Measurements from ENCODE around the gene BHMT.

Gene BHMT

DNA sequence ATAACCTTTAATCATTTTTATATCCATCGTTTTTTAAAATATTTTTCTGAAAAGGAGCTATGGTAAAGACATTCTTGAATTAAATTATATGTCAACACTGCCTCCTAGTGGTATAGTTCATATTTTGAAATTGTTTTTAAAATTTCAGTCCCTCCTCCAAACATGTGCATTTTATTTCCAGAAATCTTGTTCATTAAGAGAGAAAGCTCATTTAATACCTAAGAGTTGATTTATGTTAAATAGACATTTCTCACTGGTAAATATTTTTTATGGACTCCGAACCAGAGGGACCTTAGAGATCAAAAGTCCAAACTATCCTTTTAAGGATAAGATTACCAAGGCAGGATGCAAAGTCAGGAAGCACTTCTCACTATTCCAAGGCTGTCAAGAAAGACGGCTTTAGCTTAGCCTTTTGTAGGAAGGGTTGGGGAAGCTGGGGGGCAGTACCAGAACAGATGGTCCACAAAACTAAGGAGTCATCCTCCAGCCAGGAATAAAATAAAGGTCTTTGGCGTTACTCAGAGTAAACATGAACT lies 21.6 kb downstream of the BHMT start:
- Mint-ChIP-seq H3K4me3 (peak overlapping the region; percentile 77 to 83 (median 80)), H3K9me3 (no peaks in the 10 kb centered on the region), H3K27ac (peak overlapping the region; percentile 73 to 92 (median 90)), H3K27me3 (ENCODE audit: low read depth) (no peaks in the 10 kb centered on the region), H3K4me1 (peaks cover 13% of the 10 kb centered on the region), H3K36me3 (ENCODE audit: low read depth) (no peaks in the 10 kb centered on the region)
- TF ChIP-seq, protein P1, sequence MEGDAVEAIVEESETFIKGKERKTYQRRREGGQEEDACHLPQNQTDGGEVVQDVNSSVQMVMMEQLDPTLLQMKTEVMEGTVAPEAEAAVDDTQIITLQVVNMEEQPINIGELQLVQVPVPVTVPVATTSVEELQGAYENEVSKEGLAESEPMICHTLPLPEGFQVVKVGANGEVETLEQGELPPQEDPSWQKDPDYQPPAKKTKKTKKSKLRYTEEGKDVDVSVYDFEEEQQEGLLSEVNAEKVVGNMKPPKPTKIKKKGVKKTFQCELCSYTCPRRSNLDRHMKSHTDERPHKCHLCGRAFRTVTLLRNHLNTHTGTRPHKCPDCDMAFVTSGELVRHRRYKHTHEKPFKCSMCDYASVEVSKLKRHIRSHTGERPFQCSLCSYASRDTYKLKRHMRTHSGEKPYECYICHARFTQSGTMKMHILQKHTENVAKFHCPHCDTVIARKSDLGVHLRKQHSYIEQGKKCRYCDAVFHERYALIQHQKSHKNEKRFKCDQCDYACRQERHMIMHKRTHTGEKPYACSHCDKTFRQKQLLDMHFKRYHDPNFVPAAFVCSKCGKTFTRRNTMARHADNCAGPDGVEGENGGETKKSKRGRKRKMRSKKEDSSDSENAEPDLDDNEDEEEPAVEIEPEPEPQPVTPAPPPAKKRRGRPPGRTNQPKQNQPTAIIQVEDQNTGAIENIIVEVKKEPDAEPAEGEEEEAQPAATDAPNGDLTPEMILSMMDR (IDR thresholded peaks at IDR 0.05; ENCODE audit: unreplicated experiment in 3 of 3), result peak in 2 of 3 experiments; percentile 15 to 59

DNA sequence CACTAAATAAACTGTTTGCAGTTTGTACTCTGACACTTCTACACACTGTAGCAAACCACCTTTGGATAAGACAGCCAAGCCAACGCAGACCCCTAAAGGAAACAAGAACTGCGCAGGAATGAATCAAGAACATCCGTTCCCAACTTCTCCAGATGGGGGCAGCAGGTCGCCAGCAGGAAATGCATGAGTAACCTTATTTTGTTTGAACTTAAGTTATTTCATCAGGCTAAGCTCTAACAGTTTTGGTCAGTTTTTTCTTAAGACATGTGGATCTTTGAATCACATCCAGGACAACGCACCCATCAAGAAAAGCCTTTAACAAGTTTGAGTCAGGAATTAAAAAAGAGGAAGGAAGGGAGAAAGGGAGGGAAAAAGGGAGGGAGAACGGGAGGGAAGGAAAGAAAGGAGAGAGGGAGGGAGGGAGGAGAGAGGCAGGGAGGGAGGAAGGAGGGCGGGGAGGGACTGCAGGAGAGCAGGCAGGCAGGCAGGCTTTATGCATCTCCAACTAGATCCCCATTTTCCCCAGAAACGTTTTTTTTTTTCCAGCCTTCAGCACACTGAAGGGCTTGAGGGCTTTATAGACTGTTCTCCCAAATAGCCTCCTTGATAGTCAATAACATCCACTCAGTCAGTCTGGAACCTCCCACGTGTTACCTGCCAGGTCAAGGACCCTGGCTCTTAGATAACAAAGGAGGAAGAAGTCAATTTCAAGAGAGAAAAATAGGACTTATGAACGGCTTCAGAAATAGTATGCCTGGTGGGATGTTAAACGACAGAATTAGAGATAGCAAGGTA lies 22.2 kb downstream of the BHMT start:
- TF ChIP-seq, protein P1 (IDR thresholded peaks at IDR 0.05; ENCODE audit: unreplicated experiment in 3 of 3), result peak; percentile 54 to 64 (median 61)
- Mint-ChIP-seq H3K4me1 (peaks cover 13% of the 10 kb centered on the region), H3K36me3 (ENCODE audit: low read depth) (no peaks in the 10 kb centered on the region), H3K9me3 (no peaks in the 10 kb centered on the region), H3K27ac (peak overlapping the region; percentile 73 to 92 (median 90)), H3K4me3 (peak overlapping the region; percentile 77 to 83 (median 80)), H3K27me3 (ENCODE audit: low read depth) (no peaks in the 10 kb centered on the region)

DNA sequence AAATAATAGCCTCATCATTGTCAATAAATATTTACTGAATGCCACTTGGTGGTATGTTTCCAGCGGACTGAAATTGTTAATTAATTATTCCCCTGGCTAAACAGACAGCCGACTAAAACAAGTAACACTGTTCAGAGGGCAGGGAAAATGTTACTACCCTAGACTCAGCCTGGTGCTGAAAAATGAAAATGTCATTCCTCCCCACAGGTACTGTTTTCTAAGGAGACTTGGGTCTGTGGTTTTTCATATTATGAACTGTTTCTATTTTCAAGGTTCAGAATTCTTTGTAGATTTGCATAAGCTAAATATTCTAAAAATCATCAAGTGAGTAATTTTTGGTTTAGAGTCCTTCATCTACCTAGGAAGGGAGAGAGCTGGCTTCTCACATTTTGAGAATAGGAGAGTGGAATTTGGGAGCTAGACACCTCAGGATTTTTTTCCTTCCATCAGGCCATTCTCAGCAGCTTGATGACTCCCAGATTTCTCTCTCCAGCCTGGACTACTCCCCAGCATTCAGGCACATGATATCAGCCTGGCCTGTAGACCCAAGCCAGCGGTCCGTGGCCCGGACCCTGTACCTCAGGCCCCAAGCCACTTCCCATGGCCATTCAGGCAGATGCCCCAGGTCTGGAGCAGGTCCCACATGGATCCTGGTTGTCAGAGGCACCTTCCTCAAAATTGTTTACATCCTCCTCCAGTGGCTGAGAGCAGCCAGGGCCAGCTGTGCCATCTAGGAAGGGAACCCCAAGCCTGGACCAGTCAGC lies 24.4 kb downstream of the BHMT start:
- H3K4me3 Mint-ChIP-seq, result no peak overlapping the region
- H3K27ac Mint-ChIP-seq, result no peak overlapping the region
- no peaks in the 10 kb centered on the region for H3K36me3 Mint-ChIP-seq (ENCODE audit: low read depth)
- TF ChIP-seq, protein P1 (IDR thresholded peaks at IDR 0.05; ENCODE audit: unreplicated experiment in 3 of 3), result no peak
- H3K4me1 Mint-ChIP-seq, result peaks cover 13% of the 10 kb centered on the region
- H3K9me3 Mint-ChIP-seq, result peaks cover 2% of the 10 kb centered on the region
- H3K27me3 Mint-ChIP-seq (ENCODE audit: low read depth), result no peaks in the 10 kb centered on the region

DNA sequence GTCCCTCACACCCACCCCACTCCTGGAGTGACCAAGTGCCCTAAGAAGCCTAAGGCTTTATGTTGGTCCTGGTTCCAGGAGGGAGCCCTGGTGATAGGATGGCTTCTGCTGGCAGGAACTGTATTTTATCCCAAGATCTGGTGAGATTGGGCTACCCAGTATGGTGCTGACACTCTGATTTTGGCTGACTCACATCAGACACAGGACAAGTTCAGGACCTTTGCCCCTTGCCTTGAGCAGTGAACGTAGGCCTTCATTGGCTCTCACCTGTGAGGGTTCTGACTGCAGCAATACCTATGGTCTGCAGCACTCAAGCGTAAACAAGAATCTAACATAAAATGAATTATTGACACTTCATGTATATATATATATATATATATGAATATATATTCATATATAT lies 25.0 kb downstream of the BHMT start:
- Mint-ChIP-seq H3K9me3 (peaks cover 5% of the 10 kb centered on the region), H3K36me3 (ENCODE audit: low read depth) (no peaks in the 10 kb centered on the region), H3K4me1 (peaks cover 13% of the 10 kb centered on the region), H3K27ac (no peak overlapping the region), H3K27me3 (ENCODE audit: low read depth) (no peaks in the 10 kb centered on the region), H3K4me3 (no peak overlapping the region)
- TF ChIP-seq, protein P1 (IDR thresholded peaks at IDR 0.05; ENCODE audit: unreplicated experiment in 3 of 3), result no peak

DNA sequence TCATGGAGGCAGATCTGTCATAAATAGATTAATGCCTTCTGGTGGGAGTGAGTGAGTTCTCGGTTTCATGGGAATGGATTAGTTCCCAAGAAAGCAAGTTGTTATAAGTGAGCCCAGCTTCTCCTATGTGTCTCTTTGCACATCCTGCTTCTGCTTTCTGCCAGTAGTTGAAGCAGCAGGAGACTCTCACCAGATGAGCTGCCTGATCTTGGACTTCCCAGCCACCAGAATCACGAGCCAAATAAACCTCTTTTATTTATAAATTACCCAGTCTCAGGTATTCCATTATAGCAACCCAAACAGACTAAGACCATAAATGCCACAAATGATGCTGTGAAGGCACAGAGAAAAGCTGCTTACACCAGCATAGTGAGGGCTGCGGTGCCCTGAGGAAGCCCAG lies 28.9 kb downstream of the BHMT start:
- Mint-ChIP-seq H3K27ac (no peak overlapping the region), H3K27me3 (ENCODE audit: low read depth) (no peaks in the 10 kb centered on the region), H3K4me1 (no peaks in the 10 kb centered on the region), H3K36me3 (ENCODE audit: low read depth) (no peaks in the 10 kb centered on the region), H3K9me3 (peaks cover 5% of the 10 kb centered on the region), H3K4me3 (no peak overlapping the region)
- TF ChIP-seq, protein P1 (IDR thresholded peaks at IDR 0.05; ENCODE audit: unreplicated experiment in 3 of 3), result no peak
